ENCODE results near the gene XIAP.
A peak's percentile ranks its signal among the peaks of the same experiment; 100 is the strongest.
"Not testable (repeated sequence)": the region's sequence is repeated elsewhere in the genome, so short reads cannot be mapped to it uniquely, and the experiment has no call there.

The XIAP gene

GRCh38 chrX:123899701-123900100 lies 39.8 kb downstream of the XIAP start:
- Mint-ChIP-seq H3K27me3 (no peaks in the 10 kb centered on the region), H3K27ac (no peak overlapping the region), H3K4me1 (ENCODE audit: low read depth) (no peaks in the 10 kb centered on the region), H3K9me3 (no peaks in the 10 kb centered on the region), H3K4me3 (no peak overlapping the region), H3K36me3 (ENCODE audit: low read depth) (peaks cover 59% of the 10 kb centered on the region)
- intact Hi-C loops (cut with micrococcal nuclease): loop anchor here (10.0 kb wide), 1 partner anchor 55 kb away; no protein-coding TSS in a partner anchor

- H3K4me3 Mint-ChIP-seq; intact Hi-C loops (cut with micrococcal nuclease); H3K27ac Mint-ChIP-seq; H3K9me3 Mint-ChIP-seq; H3K27me3 Mint-ChIP-seq; H3K4me1 Mint-ChIP-seq (ENCODE audit: low read depth): not testable (repeated sequence)
- peaks cover 48% of the 10 kb centered on the region for H3K36me3 Mint-ChIP-seq (ENCODE audit: low read depth)
Observed at GRCh38 chrX:123903261-123903660, 43.4 kb downstream of the XIAP start.

- intact Hi-C loops (cut with micrococcal nuclease): no loop called here
- H3K9me3 Mint-ChIP-seq: no peaks in the 10 kb centered on the region
- H3K4me3 Mint-ChIP-seq: no peak overlapping the region
- H3K36me3 Mint-ChIP-seq (ENCODE audit: low read depth): peaks cover 51% of the 10 kb centered on the region
- H3K27ac Mint-ChIP-seq: no peak overlapping the region
- H3K27me3 Mint-ChIP-seq: no peaks in the 10 kb centered on the region
- peaks cover 16% of the 10 kb centered on the region for H3K4me1 Mint-ChIP-seq (ENCODE audit: low read depth)
Observed at GRCh38 chrX:123905332-123905731, 45.5 kb downstream of the XIAP start.

- H3K4me3 Mint-ChIP-seq: no peak overlapping the region
- no peaks in the 10 kb centered on the region for H3K27me3 Mint-ChIP-seq
- intact Hi-C loops (cut with micrococcal nuclease): no loop called here
- no peak overlapping the region for H3K27ac Mint-ChIP-seq
- H3K9me3 Mint-ChIP-seq: no peaks in the 10 kb centered on the region
- H3K36me3 Mint-ChIP-seq (ENCODE audit: low read depth): peaks cover 42% of the 10 kb centered on the region
- H3K4me1 Mint-ChIP-seq (ENCODE audit: low read depth): peaks cover 16% of the 10 kb centered on the region
Observed at GRCh38 chrX:123906557-123907316, 46.9 kb downstream of the XIAP start.

GRCh38 chrX:123909523-123909922 lies 49.7 kb downstream of the XIAP start:
- peaks cover 25% of the 10 kb centered on the region for H3K36me3 Mint-ChIP-seq (ENCODE audit: low read depth)
- H3K4me3 Mint-ChIP-seq: no peak overlapping the region
- peak overlapping the region; percentile 25 for H3K27ac Mint-ChIP-seq
- intact Hi-C loops (cut with micrococcal nuclease): no loop called here
- no peaks in the 10 kb centered on the region for H3K9me3 Mint-ChIP-seq
- H3K4me1 Mint-ChIP-seq (ENCODE audit: low read depth): peaks cover 16% of the 10 kb centered on the region
- no peaks in the 10 kb centered on the region for H3K27me3 Mint-ChIP-seq

- no peak overlapping the region for H3K4me3 Mint-ChIP-seq
Observed at GRCh38 chrX:123917069-123917468, 57.2 kb downstream of the XIAP start.

GRCh38 chrX:123918106-123918721 lies 58.4 kb downstream of the XIAP start:
- Mint-ChIP-seq H3K27ac (no peak overlapping the region), H3K27me3 (no peaks in the 10 kb centered on the region)

More at GRCh38 chrX:123917069-123917468, 57.2 kb downstream of the XIAP start:
- Mint-ChIP-seq H3K4me1 (ENCODE audit: low read depth) (no peaks in the 10 kb centered on the region), H3K9me3 (no peaks in the 10 kb centered on the region), H3K36me3 (ENCODE audit: low read depth) (no peaks in the 10 kb centered on the region), H3K27ac (no peak overlapping the region), H3K27me3 (no peaks in the 10 kb centered on the region)
- intact Hi-C loops (cut with micrococcal nuclease): no loop called here

GRCh38 chrX:123920105-123920785 lies 60.4 kb downstream of the XIAP start:
- H3K4me1 Mint-ChIP-seq (ENCODE audit: low read depth): no peaks in the 10 kb centered on the region
- intact Hi-C loops (cut with micrococcal nuclease): no loop called here

More at GRCh38 chrX:123918106-123918721, 58.4 kb downstream of the XIAP start:
- Mint-ChIP-seq H3K4me3 (no peak overlapping the region), H3K9me3 (no peaks in the 10 kb centered on the region), H3K36me3 (ENCODE audit: low read depth) (no peaks in the 10 kb centered on the region), H3K4me1 (ENCODE audit: low read depth) (no peaks in the 10 kb centered on the region)
- intact Hi-C loops (cut with micrococcal nuclease): no loop called here

GRCh38 chrX:123923211-123923610 lies 63.4 kb downstream of the XIAP start:
- intact Hi-C loops (cut with micrococcal nuclease): no loop called here
- no peak overlapping the region for H3K27ac Mint-ChIP-seq
- H3K4me1 Mint-ChIP-seq (ENCODE audit: low read depth): peaks cover 11% of the 10 kb centered on the region
- no peaks in the 10 kb centered on the region for H3K9me3 Mint-ChIP-seq
- no peak overlapping the region for H3K4me3 Mint-ChIP-seq
- no peaks in the 10 kb centered on the region for H3K27me3 Mint-ChIP-seq
- H3K36me3 Mint-ChIP-seq (ENCODE audit: low read depth): no peaks in the 10 kb centered on the region

More at GRCh38 chrX:123920105-123920785, 60.4 kb downstream of the XIAP start:
- Mint-ChIP-seq H3K27ac (no peak overlapping the region), H3K27me3 (no peaks in the 10 kb centered on the region), H3K36me3 (ENCODE audit: low read depth) (no peaks in the 10 kb centered on the region), H3K9me3 (no peaks in the 10 kb centered on the region), H3K4me3 (no peak overlapping the region)

- H3K4me3 Mint-ChIP-seq: no peak overlapping the region
- H3K9me3 Mint-ChIP-seq: no peaks in the 10 kb centered on the region
- H3K4me1 Mint-ChIP-seq (ENCODE audit: low read depth): peaks cover 11% of the 10 kb centered on the region
- H3K36me3 Mint-ChIP-seq (ENCODE audit: low read depth): no peaks in the 10 kb centered on the region
- intact Hi-C loops (cut with micrococcal nuclease): no loop called here
- no peak overlapping the region for H3K27ac Mint-ChIP-seq
- H3K27me3 Mint-ChIP-seq: no peaks in the 10 kb centered on the region
Observed at GRCh38 chrX:123924186-123924585, 64.3 kb downstream of the XIAP start.

GRCh38 chrX:123927845-123928244 lies 68.0 kb downstream of the XIAP start:
- Mint-ChIP-seq H3K27ac (no peak overlapping the region), H3K4me3 (no peak overlapping the region), H3K9me3 (no peaks in the 10 kb centered on the region), H3K4me1 (ENCODE audit: low read depth) (peaks cover 11% of the 10 kb centered on the region), H3K27me3 (no peaks in the 10 kb centered on the region), H3K36me3 (ENCODE audit: low read depth) (no peaks in the 10 kb centered on the region)
- intact Hi-C loops (cut with micrococcal nuclease): no loop called here

- H3K4me1 Mint-ChIP-seq (ENCODE audit: low read depth); H3K9me3 Mint-ChIP-seq; H3K27ac Mint-ChIP-seq; intact Hi-C loops (cut with micrococcal nuclease); H3K4me3 Mint-ChIP-seq; H3K36me3 Mint-ChIP-seq (ENCODE audit: low read depth); H3K27me3 Mint-ChIP-seq: not testable (repeated sequence)
Observed at GRCh38 chrX:123932055-123932454, 72.2 kb downstream of the XIAP start.

- H3K4me3 Mint-ChIP-seq: no peak overlapping the region
- H3K27me3 Mint-ChIP-seq: no peaks in the 10 kb centered on the region
- intact Hi-C loops (cut with micrococcal nuclease): no loop called here
- H3K36me3 Mint-ChIP-seq (ENCODE audit: low read depth): no peaks in the 10 kb centered on the region
- H3K4me1 Mint-ChIP-seq (ENCODE audit: low read depth): peaks cover 4% of the 10 kb centered on the region
- H3K27ac Mint-ChIP-seq: no peak overlapping the region
- no peaks in the 10 kb centered on the region for H3K9me3 Mint-ChIP-seq
Observed at GRCh38 chrX:123943074-123943473, 83.2 kb downstream of the XIAP start.

GRCh38 chrX:123943488-123943887 lies 83.6 kb downstream of the XIAP start:
- Mint-ChIP-seq H3K4me3 (no peak overlapping the region), H3K4me1 (ENCODE audit: low read depth) (peaks cover 4% of the 10 kb centered on the region), H3K9me3 (no peaks in the 10 kb centered on the region), H3K27me3 (no peaks in the 10 kb centered on the region), H3K36me3 (ENCODE audit: low read depth) (no peaks in the 10 kb centered on the region), H3K27ac (no peak overlapping the region)
- intact Hi-C loops (cut with micrococcal nuclease): no loop called here
